Upper lobe of left lung (tissue), 6 donors: Measurements from ENCODE around the gene ZNF575. TPM values are rescaled to one million over a fixed set of nuclear protein-coding genes. Genes with fewer than 3 reads are reported as not detected.

ENCODE experiments used
- ATAC-seq, 2 donors: fragments of 200-7000 bp; cut with Tn5 transposase; one replicate each; pipeline ENCODE4 v1.9.1; 2022; ENCODE audit warnings: mild to moderate bottlenecking in 2 of 2, moderate library complexity in 2 of 2; ENCODE audit not compliant: low FRiP score in 2 of 2
- DNase-seq, 2 donors: peaks; one replicate each; pipeline ENCODE4 v3.0.0-alpha.2; 2019 to 2020
- H3K27ac ChIP-seq, 4 donors: fragments of 200-600 bp; sonication (generic); one replicate each; pipeline ENCODE4 v1.5.1; 2016 to 2019
- H3K27me3 ChIP-seq, 4 donors: fragments of 200-600 bp; sonication (generic); one replicate each; pipeline ENCODE4 v1.5.1; 2017 to 2019
- H3K36me3 ChIP-seq, 4 donors: fragments of 200-600 bp; sonication (generic); one replicate each; pipeline ENCODE4 v1.5.1; 2016 to 2019
- H3K4me1 ChIP-seq, 4 donors: fragments of 200-600 bp; sonication (generic); one replicate each; pipeline ENCODE4 v1.5.1; 2018 to 2019
- H3K4me3 ChIP-seq, 4 donors: fragments of 200-600 bp; sonication (generic); one replicate each; pipeline ENCODE4 v1.5.1; 2017 to 2019; ENCODE audit warnings: mild to moderate bottlenecking in 2 of 4, moderate library complexity in 1 of 4
- H3K9me3 ChIP-seq, 4 donors: fragments of 200-600 bp; sonication (generic); one replicate each; pipeline ENCODE4 v1.5.1; 2018 to 2019
- EP300 ChIP-seq, 4 donors: sonication (generic); formaldehyde crosslinking; IDR thresholded peaks; one replicate each; pipeline ENCODE4 v1.5.1; 2017; ENCODE audit warnings: antibody characterized with exemption in 4 of 4, control low read depth in 2 of 4
- POLR2A ChIP-seq, 4 donors: fragments of 450-650 bp; IDR thresholded peaks; one replicate each; pipeline ENCODE4 v1.5.1; 2016 to 2017; ENCODE audit warnings: antibody characterized with exemption in 4 of 4, mild to moderate bottlenecking in 2 of 4
- POLR2AphosphoS5 ChIP-seq, 2 donors: sonication (generic); formaldehyde crosslinking; IDR thresholded peaks; one replicate each; pipeline ENCODE4 v1.5.1; 2017; ENCODE audit warnings: antibody characterized with exemption in 2 of 2
- WGBS, 2 donors: methylation state at CpG; one replicate each; pipeline ENCODE4 v1.1.5; 2017 to 2018; 5-methylcytosine and 5-hydroxymethylcytosine counted together
- total RNA-seq, 6 donors: library from RNA; depleted of rRNA in 4 of 6; stranded (reverse); fragments of >200 nt in 4 of 6; gene quantifications; one replicate each; pipeline versions ENCODE4 v1.1.0 to v1.2.1, GENCODE V29; 2016 to 2021
- TF ChIP-seq, protein P1 (sequence below), 6 experiments: fragments of 450-650 bp in 4 of 6; fragments of 200-600 bp in 2 of 6; sonication (generic) in 2 of 6; IDR thresholded peaks; one replicate each; pipeline ENCODE4 v1.5.1; 2016 to 2019; ENCODE audit warnings: antibody characterized with exemption in 6 of 6
- donor health status: DM: no; HTN: no; CAD: no; lungs with moderate emphysema.
- donor health status: DM: no; HTN: yes; CAD: no; lungs with severe emphysema.

The ZNF575 gene
- total RNA-seq, 6 donors from 2014 or later = 0.76 to 4.4 (median 2.7) TPM; not detected in 1

GRCh38 chr19:43498233-43498842, 34.6 kb upstream of the ZNF575 start:
- no peak for ATAC-seq
- Histone ChIP-seq H3K9me3 (no peaks in the 10 kb centered on the region), H3K4me1 (peaks cover 0 to 4% (median 2%) of the 10 kb centered on the region in 4 donors), H3K36me3 (peaks cover 0 to 35% (median 23%) of the 10 kb centered on the region in 4 donors), H3K27me3 (no peaks in the 10 kb centered on the region), H3K4me3 (no peak overlapping the region), H3K27ac (no peak overlapping the region)
- 79 to 83% methylated on average over 5 of the region's 5 CpGs for WGBS, 2 donors
- no peak for DNase-seq
- TF ChIP-seq POLR2A (IDR thresholded peaks at IDR 0.05) = no peak
- TF ChIP-seq EP300 (IDR thresholded peaks at IDR 0.05) = no peak
- TF ChIP-seq POLR2AphosphoS5 (IDR thresholded peaks at IDR 0.05) = no peak
- TF ChIP-seq, protein P1, sequence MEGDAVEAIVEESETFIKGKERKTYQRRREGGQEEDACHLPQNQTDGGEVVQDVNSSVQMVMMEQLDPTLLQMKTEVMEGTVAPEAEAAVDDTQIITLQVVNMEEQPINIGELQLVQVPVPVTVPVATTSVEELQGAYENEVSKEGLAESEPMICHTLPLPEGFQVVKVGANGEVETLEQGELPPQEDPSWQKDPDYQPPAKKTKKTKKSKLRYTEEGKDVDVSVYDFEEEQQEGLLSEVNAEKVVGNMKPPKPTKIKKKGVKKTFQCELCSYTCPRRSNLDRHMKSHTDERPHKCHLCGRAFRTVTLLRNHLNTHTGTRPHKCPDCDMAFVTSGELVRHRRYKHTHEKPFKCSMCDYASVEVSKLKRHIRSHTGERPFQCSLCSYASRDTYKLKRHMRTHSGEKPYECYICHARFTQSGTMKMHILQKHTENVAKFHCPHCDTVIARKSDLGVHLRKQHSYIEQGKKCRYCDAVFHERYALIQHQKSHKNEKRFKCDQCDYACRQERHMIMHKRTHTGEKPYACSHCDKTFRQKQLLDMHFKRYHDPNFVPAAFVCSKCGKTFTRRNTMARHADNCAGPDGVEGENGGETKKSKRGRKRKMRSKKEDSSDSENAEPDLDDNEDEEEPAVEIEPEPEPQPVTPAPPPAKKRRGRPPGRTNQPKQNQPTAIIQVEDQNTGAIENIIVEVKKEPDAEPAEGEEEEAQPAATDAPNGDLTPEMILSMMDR (IDR thresholded peaks at IDR 0.05) = no peak

DNA sequence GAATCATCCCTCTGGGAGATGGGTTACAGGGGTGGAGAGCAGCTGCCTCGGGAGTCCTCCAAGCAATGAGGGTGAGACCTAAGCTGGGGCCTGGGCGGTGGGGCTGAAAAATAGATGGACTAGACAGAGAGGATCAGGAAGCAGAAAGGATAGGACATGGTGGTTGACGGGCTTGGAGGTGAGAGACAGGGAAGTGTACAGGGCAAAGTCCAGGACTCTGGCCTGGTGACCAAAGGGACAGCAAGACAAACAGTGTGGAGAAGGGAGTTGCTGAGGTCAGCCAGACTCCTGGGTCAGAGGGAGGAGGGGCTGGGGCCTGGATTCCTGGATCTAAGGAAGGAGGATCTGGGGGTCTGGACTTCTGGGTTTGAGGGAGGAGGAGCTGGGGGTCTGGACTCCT, 33.9 kb upstream of the ZNF575 start:
- DNase-seq (no peak), ATAC-seq (no peak)
- no peaks in the 10 kb centered on the region for H3K27me3 ChIP-seq
- H3K9me3 ChIP-seq = no peaks in the 10 kb centered on the region
- H3K4me1 ChIP-seq = peaks cover 0 to 10% (median 3%) of the 10 kb centered on the region in 4 donors
- peaks cover 0 to 34% (median 22%) of the 10 kb centered on the region in 4 donors for H3K36me3 ChIP-seq
- WGBS, 2 donors = 80 to 82% methylated on average over 3 of the region's 3 CpGs
- TF ChIP-seq POLR2AphosphoS5 (IDR thresholded peaks at IDR 0.05) (no peak), EP300 (IDR thresholded peaks at IDR 0.05) (no peak)
- no peak overlapping the region for H3K27ac ChIP-seq
- no peak overlapping the region for H3K4me3 ChIP-seq

GRCh38 chr19:43501661-43502418, 31.1 kb upstream of the ZNF575 start:
- TF ChIP-seq EP300 (IDR thresholded peaks at IDR 0.05) (no peak), POLR2A (IDR thresholded peaks at IDR 0.05) (no peak), POLR2AphosphoS5 (IDR thresholded peaks at IDR 0.05) (no peak)
- TF ChIP-seq, protein P1 (IDR thresholded peaks at IDR 0.05) = no peak
- Histone ChIP-seq H3K36me3 (peaks cover 0 to 21% (median 8%) of the 10 kb centered on the region in 4 donors), H3K27ac (no peak overlapping the region), H3K4me3 (no peak overlapping the region), H3K9me3 (no peaks in the 10 kb centered on the region), H3K4me1 (peaks cover 8 to 21% (median 14%) of the 10 kb centered on the region in 4 donors), H3K27me3 (no peaks in the 10 kb centered on the region)
- 82 to 83% methylated on average over 43 of the region's 43 CpGs for WGBS, 2 donors
- DNase-seq (peak in 1 of 2 donors; percentile 79), ATAC-seq (no peak)

GRCh38 chr19:43502419-43502976, 30.5 kb upstream of the ZNF575 start:
- H3K4me3 ChIP-seq = no peak overlapping the region
- TF ChIP-seq POLR2AphosphoS5 (IDR thresholded peaks at IDR 0.05) = no peak
- TF ChIP-seq POLR2A (IDR thresholded peaks at IDR 0.05) = no peak
- TF ChIP-seq, protein P1 (IDR thresholded peaks at IDR 0.05) = no peak
- TF ChIP-seq EP300 (IDR thresholded peaks at IDR 0.05) = no peak
- peaks cover 0 to 14% (median 2%) of the 10 kb centered on the region in 4 donors for H3K36me3 ChIP-seq
- no peaks in the 10 kb centered on the region for H3K27me3 ChIP-seq
- H3K4me1 ChIP-seq = peaks cover 8 to 21% (median 14%) of the 10 kb centered on the region in 4 donors
- ATAC-seq = no peak
- 90 to 91% methylated on average over 23 of the region's 23 CpGs for WGBS, 2 donors
- no peak overlapping the region for H3K27ac ChIP-seq
- H3K9me3 ChIP-seq = no peaks in the 10 kb centered on the region
- DNase-seq = no peak
